Neuron (in vitro differentiated cells): ENCODE measurements around the gene KPNB1.

Experiments
- H2AFZ ChIP-seq: one replicate; pipeline ENCODE4 v1.6.1; 2013; ENCODE audit warnings: low read depth, mild to moderate bottlenecking, inconsistent platforms, low read length, moderate library complexity
- H3K27me3 ChIP-seq: one replicate; pipeline ENCODE4 v1.6.1; 2013; ENCODE audit warnings: low read length; ENCODE audit not compliant: insufficient read depth
- H3K36me3 ChIP-seq: one replicate; pipeline ENCODE4 v1.6.1; 2013; ENCODE audit warnings: low read length; ENCODE audit not compliant: insufficient read depth
- H3K4me1 ChIP-seq: one replicate; pipeline ENCODE4 v1.6.1; 2013; ENCODE audit warnings: low read length; ENCODE audit not compliant: insufficient read depth
- H3K4me3 ChIP-seq: 2 replicates; pipeline ENCODE4 v1.5.1; 2013; ENCODE audit warnings: mild to moderate bottlenecking, low read length, moderate library complexity
- H3K9me3 ChIP-seq: one replicate; pipeline ENCODE4 v1.6.1; 2013; ENCODE audit warnings: low read length

The KPNB1 gene

DNA sequence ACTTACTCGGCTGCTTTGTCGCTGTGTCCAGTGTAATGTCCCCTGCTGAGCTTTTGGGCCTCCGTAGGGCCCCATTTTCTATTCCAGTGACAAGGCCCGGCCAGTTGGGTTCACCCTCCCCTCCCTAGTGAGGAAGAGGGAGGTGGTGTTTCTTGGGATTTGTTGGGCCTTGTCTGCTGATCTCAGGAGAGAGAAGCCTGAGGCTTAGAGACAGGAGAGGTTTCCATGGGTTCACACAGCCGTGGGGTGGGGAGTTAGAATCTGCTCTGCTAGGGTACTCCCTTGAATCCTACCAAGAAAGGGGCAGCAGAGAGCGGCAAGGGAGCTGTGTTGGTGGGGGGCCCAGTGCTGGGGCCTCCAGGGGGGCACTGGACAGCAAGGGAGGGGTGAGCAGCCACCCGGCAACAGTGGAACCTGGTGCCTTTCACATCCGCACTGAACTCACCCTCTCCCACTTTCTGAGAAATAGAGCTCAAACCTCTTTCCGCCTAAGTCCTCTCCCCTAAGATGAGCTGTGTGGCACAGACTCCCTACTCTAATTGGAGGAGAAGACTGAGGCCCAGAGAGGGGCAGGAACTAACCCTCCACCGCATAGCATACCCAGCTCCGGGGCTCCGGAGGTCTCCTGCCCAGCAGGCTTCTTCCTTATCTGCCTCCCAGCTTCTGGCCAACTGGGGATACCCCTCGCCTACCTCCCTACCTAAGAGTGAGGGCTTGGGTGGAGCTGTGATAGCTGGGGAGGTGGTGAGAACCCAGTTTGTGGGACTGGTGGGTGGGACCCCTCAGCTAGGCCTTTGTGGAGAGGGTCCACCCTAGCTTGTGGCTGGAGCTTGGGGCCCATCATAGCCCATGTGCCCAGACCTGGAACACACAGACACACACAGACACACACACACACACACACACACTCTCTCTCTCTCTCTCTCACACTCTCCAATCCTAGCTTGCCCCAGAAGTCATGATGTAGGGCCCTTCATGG, 51.0 kb downstream of the KPNB1 start:
- Histone ChIP-seq H3K4me3 (no peak overlapping the region), H3K36me3 (peaks cover 13% of the 10 kb centered on the region)

DNA sequence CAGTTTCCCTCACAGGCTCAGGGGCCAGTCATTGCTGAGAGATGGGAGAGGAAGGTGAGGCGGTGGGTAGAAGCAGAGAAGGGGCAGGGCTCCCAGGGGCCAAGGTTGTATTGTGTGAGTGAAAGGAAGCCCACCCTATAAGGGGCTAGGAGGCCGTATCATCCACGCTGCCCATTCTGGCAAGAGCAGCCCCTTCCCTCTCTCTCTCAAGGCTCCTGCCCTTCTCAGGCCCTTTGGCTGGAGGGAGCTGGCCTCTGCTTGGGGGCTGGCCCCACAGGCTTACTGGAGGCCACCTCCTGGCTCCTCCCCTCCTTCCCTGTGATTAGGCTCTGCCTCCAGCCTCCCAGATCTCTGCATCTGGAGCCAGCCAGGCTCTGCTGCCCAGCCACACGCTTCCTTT, 51.9 kb downstream of the KPNB1 start:
- no peak overlapping the region for H2AFZ ChIP-seq
- H3K9me3 ChIP-seq, result no peaks in the 10 kb centered on the region
- H3K4me1 ChIP-seq, result no peaks in the 10 kb centered on the region
- H3K36me3 ChIP-seq, result peaks cover 12% of the 10 kb centered on the region
- no peaks in the 10 kb centered on the region for H3K27me3 ChIP-seq
- H3K4me3 ChIP-seq, result no peak overlapping the region

More for the DNA sequence above, 51.0 kb downstream of the KPNB1 start:
- H3K4me1 ChIP-seq, result peaks cover 2% of the 10 kb centered on the region
- H2AFZ ChIP-seq, result no peak overlapping the region
- no peaks in the 10 kb centered on the region for H3K9me3 ChIP-seq
- no peaks in the 10 kb centered on the region for H3K27me3 ChIP-seq

DNA sequence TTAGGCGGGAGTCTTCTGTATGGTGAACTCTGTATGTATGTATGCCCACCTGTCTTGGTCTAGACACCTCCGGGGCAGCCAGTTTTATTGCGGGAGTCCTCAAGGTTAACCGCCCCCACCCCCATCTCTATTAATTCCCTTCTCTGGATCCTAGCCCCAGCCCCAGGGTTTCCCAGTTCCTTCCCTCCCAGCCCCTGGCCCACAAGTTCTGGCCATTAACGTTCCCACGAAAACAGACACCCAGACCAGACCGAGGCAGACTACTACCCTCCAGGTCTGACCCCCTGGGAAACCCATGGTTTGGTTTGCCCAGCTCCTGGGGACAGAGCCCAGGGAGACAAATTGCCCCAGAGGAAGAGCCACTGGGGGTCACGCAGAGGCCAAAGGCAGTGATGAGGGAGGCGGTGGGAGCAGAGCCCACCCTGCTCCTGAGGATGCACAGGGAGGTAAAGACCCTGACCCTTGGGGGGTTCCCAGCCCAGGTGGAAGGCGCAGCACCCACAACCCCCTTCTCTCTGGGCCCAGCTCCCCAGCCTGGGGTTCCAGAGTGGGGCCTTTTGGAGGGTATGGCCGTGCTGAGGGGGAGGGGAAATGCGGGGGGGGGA, 52.8 kb downstream of the KPNB1 start:
- H3K36me3 ChIP-seq, result peaks cover 10% of the 10 kb centered on the region
- H3K4me3 ChIP-seq, result no peak overlapping the region
- H3K4me1 ChIP-seq, result no peaks in the 10 kb centered on the region
- no peaks in the 10 kb centered on the region for H3K9me3 ChIP-seq
- no peaks in the 10 kb centered on the region for H3K27me3 ChIP-seq
- no peak overlapping the region for H2AFZ ChIP-seq

DNA sequence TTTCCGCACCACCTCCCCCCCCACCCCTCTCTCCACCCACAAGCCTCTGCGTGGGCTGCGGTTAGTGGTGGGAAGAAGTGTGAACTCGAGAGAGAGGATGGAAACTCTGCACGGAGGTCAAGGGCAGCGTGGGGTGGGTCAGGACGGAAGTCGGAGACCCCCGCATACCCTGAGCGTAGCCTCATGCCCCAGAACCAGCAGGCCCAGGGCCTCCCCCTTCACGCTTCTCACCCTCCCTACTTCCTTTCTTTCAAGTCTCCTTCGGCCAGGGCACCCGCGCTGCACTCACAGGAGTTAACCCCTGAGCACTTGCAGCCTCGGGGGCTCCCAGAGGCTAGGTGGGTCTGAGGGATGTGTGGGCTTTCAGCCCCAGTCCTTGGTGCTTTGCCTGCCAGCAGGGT, 53.5 kb downstream of the KPNB1 start:
- Histone ChIP-seq H3K4me1 (no peaks in the 10 kb centered on the region), H3K4me3 (no peak overlapping the region), H3K27me3 (no peaks in the 10 kb centered on the region), H2AFZ (no peak overlapping the region), H3K9me3 (no peaks in the 10 kb centered on the region), H3K36me3 (peaks cover 10% of the 10 kb centered on the region)

DNA sequence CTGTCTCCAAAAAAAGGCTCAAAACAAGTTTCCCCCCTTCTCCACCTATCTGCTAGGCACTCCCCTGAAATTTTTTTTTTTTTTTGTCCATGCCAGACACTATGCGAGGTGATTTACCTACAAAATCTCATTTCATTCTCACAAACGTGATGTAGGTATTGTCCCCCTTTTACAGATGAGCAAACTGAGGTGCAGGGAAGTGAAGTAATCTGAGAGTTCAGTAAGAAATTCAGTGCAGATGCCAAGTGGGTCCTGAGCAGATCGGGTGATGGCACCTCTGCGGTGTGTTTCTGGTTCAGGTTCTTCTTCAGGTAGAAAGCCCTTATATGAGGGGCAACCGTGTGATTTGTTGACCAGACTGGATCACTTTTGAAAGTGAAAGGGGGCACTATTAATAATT, 54.0 kb downstream of the KPNB1 start:
- Histone ChIP-seq H3K4me1 (no peaks in the 10 kb centered on the region), H3K9me3 (no peaks in the 10 kb centered on the region), H2AFZ (no peak overlapping the region), H3K27me3 (no peaks in the 10 kb centered on the region), H3K36me3 (peaks cover 10% of the 10 kb centered on the region), H3K4me3 (no peak overlapping the region)

DNA sequence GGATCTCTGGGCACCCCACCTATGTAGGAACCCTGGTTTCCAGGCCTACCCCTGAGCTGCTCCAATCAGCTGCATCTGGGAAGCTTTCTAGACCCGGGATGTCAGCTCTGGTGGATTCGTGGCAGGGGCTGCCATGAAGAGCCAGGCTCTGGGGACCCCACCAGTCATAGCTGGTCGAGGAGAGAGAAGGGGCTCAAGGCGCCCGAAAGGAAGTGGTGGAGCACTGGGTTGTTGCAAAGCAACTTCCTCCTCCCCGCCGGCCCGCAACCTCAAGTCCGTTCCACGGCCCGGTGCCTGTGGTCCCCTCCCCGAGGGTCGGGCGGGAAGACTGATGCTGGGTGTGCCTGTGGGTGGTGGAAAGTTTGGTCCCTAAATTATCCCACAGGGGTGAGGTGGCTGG, 54.4 kb downstream of the KPNB1 start:
- peaks cover 10% of the 10 kb centered on the region for H3K36me3 ChIP-seq
- no peaks in the 10 kb centered on the region for H3K9me3 ChIP-seq
- H2AFZ ChIP-seq, result no peak overlapping the region
- H3K4me3 ChIP-seq, result no peak overlapping the region
- no peaks in the 10 kb centered on the region for H3K27me3 ChIP-seq
- no peaks in the 10 kb centered on the region for H3K4me1 ChIP-seq

DNA sequence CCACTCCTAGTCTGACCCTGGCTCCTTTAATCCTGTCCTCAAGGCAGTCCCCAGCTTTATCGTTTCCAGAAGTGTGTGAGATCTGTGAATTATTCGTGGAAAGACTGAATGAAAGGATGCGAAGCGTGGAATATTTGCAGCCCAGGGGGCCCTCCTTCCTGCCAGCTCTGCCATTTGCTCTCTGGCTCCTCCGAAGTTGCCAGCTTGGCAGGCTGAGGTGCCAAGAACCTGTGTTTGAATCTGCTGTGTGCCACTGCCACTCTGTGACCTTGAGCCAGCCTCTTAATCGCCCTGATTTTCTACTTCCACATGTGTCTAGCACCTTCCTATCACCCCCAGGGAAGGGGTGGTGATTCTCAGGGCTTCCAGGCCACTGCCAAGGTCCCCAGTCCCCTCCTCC, 55.0 kb downstream of the KPNB1 start:
- Histone ChIP-seq H3K4me1 (no peaks in the 10 kb centered on the region), H3K4me3 (no peak overlapping the region), H2AFZ (no peak overlapping the region), H3K9me3 (no peaks in the 10 kb centered on the region), H3K36me3 (peaks cover 11% of the 10 kb centered on the region), H3K27me3 (no peaks in the 10 kb centered on the region)

DNA sequence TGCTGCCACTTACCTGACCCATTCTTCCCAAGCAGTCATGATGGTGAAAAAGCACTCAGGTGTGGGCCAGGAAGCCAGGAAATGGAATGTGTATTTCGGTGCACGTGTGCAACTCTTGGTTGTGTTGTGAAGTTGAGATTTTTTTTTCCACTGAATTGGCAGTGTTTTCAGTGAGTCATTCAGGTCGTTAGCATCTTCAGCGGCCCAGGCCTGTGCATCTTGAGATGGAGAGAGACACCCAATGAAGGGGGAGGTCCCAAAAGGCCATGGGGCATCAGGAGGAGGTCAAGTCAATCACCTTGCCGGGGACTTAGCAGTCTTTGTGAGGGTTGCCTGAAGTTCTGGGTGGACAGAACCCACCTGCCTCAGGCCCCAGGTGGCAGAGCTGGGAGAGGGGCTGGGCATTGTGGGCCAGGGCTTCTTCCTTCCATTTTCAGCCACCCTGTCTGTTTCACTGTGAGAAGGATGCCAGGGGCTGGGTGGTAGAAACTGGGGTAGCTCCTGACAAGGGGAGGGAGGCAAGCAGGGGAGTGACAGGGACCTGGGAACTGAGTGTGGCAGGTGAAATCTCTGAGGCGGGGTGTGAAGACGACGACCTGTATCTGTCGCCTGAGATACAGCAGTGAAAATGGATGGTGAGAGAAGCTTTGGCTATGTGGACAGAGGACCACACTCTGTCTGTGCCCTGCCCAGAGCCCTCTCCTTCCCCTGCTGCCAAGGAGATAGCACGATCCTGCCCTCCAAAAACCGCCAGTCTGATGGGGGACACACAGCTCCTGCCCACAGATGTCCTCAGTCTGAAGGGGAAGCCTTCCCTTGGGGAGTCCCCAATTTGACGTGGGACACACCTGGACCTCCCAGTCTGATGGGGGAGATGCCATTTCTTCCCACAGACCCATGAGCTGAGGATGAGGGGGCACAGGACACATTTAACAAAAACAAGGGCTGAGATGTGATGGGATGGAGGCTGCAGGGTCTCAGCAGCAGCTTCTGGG, 56.1 kb downstream of the KPNB1 start:
- Histone ChIP-seq H2AFZ (no peak overlapping the region), H3K4me3 (no peak overlapping the region), H3K36me3 (peaks cover 7% of the 10 kb centered on the region), H3K27me3 (no peaks in the 10 kb centered on the region), H3K4me1 (no peaks in the 10 kb centered on the region), H3K9me3 (no peaks in the 10 kb centered on the region)

DNA sequence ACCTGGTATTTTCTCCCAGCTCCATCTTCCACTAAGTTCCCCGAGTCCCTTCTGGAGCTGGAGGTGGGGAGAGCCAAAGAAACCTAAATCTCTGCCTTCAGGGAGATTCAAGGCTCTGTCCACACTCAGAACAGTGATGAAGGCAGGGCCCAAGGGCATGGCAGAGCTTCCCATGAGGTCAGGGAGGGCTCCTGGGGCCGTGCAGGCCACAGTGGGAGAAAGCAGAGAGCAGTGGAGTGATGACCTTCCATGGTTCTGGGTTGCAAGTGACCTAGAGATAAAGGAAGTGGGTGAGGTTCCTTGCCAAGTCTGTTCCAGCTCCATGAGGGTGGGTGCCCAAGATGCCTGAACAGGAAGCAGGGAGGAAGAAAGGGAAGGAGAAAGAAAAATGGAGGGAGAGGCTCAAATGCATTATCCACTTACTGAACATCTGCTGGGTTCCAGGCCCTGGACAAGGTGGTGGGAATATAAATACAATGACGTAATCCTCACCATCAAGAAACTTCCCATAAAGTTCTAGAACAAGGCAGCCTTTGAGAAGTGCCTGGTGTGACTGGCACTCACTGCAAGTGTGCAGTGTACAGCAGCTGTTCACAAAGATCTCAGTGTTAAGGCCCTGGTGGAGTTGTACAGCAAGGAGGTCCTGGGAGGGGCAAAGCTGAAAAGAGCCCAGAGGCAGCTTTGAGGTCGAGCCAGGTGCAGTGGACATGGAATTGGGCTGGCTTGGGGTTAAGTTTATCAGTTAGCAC, 57.5 kb downstream of the KPNB1 start:
- Histone ChIP-seq H3K27me3 (no peaks in the 10 kb centered on the region), H3K4me3 (no peak overlapping the region), H3K9me3 (no peaks in the 10 kb centered on the region), H2AFZ (no peak overlapping the region), H3K4me1 (no peaks in the 10 kb centered on the region), H3K36me3 (peaks cover 3% of the 10 kb centered on the region)

DNA sequence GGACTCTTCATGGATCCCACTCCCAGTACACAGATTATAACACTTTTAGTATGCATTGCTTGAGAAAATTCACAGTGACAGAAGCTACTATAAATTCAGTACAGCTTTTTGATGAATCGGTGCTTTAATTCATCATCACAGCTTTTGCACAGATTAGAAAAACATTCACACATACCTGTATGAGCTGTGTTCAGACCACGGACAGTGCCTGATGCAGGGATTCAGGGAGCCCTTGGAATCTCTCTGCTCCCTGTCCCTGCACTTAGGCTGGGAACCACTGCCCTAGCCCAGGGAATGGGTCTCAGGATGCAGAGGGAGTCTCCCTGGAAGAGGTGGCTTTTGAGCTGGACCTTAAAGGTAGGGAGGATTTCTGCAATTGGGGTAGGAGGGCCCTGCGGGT, 58.2 kb downstream of the KPNB1 start:
- Histone ChIP-seq H2AFZ (no peak overlapping the region), H3K36me3 (peaks cover 3% of the 10 kb centered on the region), H3K4me3 (no peak overlapping the region)

DNA sequence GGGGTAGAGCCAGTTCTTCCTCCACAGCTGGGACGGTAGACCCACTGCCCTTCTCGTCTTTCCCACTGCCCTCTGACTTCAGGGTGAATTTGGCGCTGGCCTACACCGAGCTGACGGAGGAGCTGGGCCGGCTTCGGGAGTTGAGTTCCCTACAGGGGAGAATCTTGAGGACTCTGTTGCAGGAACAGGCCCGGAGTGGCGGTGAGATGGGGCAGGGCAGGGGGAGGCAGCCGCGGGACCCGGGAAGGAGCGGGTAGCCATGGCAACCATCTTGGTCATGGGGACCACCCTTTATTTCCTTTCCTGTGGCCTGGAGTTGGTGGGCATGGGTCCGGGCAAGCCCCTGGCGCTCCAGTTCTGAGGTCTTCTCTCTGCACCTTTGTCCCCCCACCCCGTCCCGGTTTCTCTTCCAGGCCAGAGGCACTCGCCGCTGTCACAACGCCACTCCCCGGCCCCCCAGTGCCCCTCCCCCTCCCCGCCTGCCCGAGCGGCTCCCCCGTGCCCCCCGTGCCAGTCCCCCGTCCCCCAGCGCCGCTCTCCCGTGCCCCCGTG, 58.7 kb downstream of the KPNB1 start:
- Histone ChIP-seq H3K36me3 (peaks cover 3% of the 10 kb centered on the region), H3K4me3 (no peak overlapping the region), H3K27me3 (no peaks in the 10 kb centered on the region), H2AFZ (no peak overlapping the region), H3K4me1 (no peaks in the 10 kb centered on the region), H3K9me3 (no peaks in the 10 kb centered on the region)

More for the DNA sequence above, 58.2 kb downstream of the KPNB1 start:
- no peaks in the 10 kb centered on the region for H3K27me3 ChIP-seq
- H3K4me1 ChIP-seq, result no peaks in the 10 kb centered on the region
- no peaks in the 10 kb centered on the region for H3K9me3 ChIP-seq
